MCF 10A (cell line): ENCODE measurements around the gene ZBTB18. TPM values are rescaled to one million over a fixed set of nuclear protein-coding genes. Genes with fewer than 3 reads are reported as not detected.

Experiments
- BruUV-seq: library from RNA; stranded (reverse); fragments of 400-500 nt; replicated peaks from 2 replicates; lab custom pipeline; 2021; lab: Mats Ljungman, UMichigan
- CTCF ChIA-PET: fragments of 300-600 bp; sonication (Branson Sonifier 250); formaldehyde crosslinking; extraction: SDS; loops from one replicate; lab custom pipeline; 2021; ENCODE audit warnings: antibody characterized with exemption, inconsistent platforms; lab: Yijun Ruan, JAX
- POLR2A ChIA-PET: fragments of 300-600, 350-650 bp; sonication (Branson Sonifier 250); formaldehyde crosslinking; extraction: SDS; loops from one replicate; lab custom pipeline; 2020; ENCODE audit warnings: antibody characterized with exemption, inconsistent platforms; lab: Yijun Ruan, JAX
- DNase-seq: peaks from one replicate; pipeline ENCODE4 v3.0.0-alpha.2; 2018; ENCODE audit not compliant: unreplicated experiment
- H3K27ac Mint-ChIP-seq: one replicate; pipeline ENCODE4 v1.8.0; 2022; ENCODE audit warnings: mild to moderate bottlenecking, low read depth, mixed read lengths; ENCODE audit not compliant: unreplicated experiment
- H3K27me3 Mint-ChIP-seq: one replicate; pipeline ENCODE4 v1.8.0; 2022; ENCODE audit warnings: mixed read lengths; ENCODE audit not compliant: insufficient read depth, unreplicated experiment
- H3K36me3 Mint-ChIP-seq: one replicate; pipeline ENCODE4 v1.8.0; 2022; ENCODE audit warnings: mild to moderate bottlenecking, moderate library complexity, mixed read lengths; ENCODE audit not compliant: insufficient read depth, unreplicated experiment
- H3K4me1 Mint-ChIP-seq: one replicate; pipeline ENCODE4 v1.8.0; 2022; ENCODE audit warnings: mixed read lengths; ENCODE audit not compliant: insufficient read depth, unreplicated experiment
- H3K4me3 Mint-ChIP-seq: one replicate; pipeline ENCODE4 v1.8.0; 2022; ENCODE audit warnings: mild to moderate bottlenecking, moderate library complexity, mixed read lengths; ENCODE audit not compliant: unreplicated experiment
- H3K9me3 Mint-ChIP-seq: one replicate; pipeline ENCODE4 v1.8.0; 2022; ENCODE audit warnings: mixed read lengths; ENCODE audit not compliant: unreplicated experiment
- intact Hi-C: fragments of 100-400 bp; cut with micrococcal nuclease; formaldehyde crosslinking; loops from 2 replicates; pipeline ENCODE4 v1.14.1; 2022
- total RNA-seq: library from RNA; stranded (reverse); gene quantifications from 2 replicates; pipeline ENCODE4 v1.2.3, GENCODE V29; 2022
- TF ChIP-seq, protein P1 (sequence below): fragments of 200-600 bp; IDR thresholded peaks from one replicate; pipeline ENCODE4 v1.8.0; 2022; ENCODE audit warnings: antibody characterized with exemption, mild to moderate bottlenecking; ENCODE audit not compliant: unreplicated experiment

The ZBTB18 gene
- total RNA-seq, 1 experiment from 2014 or later: 16.5 TPM

DNA sequence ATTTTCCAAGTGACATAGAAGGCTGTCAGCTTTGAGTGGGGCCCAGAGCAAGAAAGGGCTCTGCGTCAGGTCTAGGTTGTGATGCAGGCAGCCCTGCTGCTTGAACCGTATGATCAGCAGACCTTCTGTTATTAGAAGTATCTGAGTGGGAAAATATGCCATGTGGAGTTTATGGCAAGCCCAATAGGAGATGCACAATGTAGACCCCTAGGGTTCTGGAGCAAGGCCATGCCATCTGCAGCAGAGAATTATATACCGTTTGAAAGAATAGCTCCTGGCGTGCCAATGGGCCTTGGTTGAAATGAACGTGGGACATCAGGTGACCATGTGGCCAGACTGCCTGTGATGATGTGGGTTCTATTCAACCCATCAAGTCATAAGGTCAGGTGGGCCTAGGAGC, 44.1 kb upstream of the ZBTB18 start:
- CTCF ChIA-PET: interaction anchor here (0.7 kb wide), 1 partner anchor 647 kb away, joined by 3 read pairs; no protein-coding TSS in a partner anchor
- BruUV-seq: no TSS peak
- H3K27ac Mint-ChIP-seq: no peak overlapping the region

GRCh38 chr1:244010191-244010590, 40.9 kb upstream of the ZBTB18 start:
- H3K27me3 Mint-ChIP-seq: peaks cover under 1% of the 10 kb centered on the region
- H3K9me3 Mint-ChIP-seq: no peaks in the 10 kb centered on the region
- TF ChIP-seq, protein P1, sequence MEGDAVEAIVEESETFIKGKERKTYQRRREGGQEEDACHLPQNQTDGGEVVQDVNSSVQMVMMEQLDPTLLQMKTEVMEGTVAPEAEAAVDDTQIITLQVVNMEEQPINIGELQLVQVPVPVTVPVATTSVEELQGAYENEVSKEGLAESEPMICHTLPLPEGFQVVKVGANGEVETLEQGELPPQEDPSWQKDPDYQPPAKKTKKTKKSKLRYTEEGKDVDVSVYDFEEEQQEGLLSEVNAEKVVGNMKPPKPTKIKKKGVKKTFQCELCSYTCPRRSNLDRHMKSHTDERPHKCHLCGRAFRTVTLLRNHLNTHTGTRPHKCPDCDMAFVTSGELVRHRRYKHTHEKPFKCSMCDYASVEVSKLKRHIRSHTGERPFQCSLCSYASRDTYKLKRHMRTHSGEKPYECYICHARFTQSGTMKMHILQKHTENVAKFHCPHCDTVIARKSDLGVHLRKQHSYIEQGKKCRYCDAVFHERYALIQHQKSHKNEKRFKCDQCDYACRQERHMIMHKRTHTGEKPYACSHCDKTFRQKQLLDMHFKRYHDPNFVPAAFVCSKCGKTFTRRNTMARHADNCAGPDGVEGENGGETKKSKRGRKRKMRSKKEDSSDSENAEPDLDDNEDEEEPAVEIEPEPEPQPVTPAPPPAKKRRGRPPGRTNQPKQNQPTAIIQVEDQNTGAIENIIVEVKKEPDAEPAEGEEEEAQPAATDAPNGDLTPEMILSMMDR: no peak
- H3K4me3 Mint-ChIP-seq: no peak overlapping the region
- POLR2A ChIA-PET: no interaction called here
- peak; percentile 82 for DNase-seq
- no peaks in the 10 kb centered on the region for H3K36me3 Mint-ChIP-seq
- no TSS peak for BruUV-seq
- no peak overlapping the region for H3K27ac Mint-ChIP-seq
- intact Hi-C loops: loop anchor here (5.0 kb wide), 2 partner anchors 37 to 158 kb away; partner anchors contain the start of gene AKT3
- H3K4me1 Mint-ChIP-seq: peaks cover 19% of the 10 kb centered on the region
- CTCF ChIA-PET: interaction anchor here (0.6 to 0.9 kb wide), 2 partner anchors 262 to 450 kb away, joined by 3 to 4 read pairs; no protein-coding TSS in a partner anchor

More for the DNA sequence above, 44.1 kb upstream of the ZBTB18 start:
- TF ChIP-seq, protein P1: no peak
- Mint-ChIP-seq H3K36me3 (no peaks in the 10 kb centered on the region), H3K9me3 (no peaks in the 10 kb centered on the region), H3K27me3 (peaks cover 33% of the 10 kb centered on the region), H3K4me1 (peaks cover 10% of the 10 kb centered on the region), H3K4me3 (no peak overlapping the region)
- no peak for DNase-seq
- intact Hi-C loops: no loop called here
- POLR2A ChIA-PET: no interaction called here

DNA sequence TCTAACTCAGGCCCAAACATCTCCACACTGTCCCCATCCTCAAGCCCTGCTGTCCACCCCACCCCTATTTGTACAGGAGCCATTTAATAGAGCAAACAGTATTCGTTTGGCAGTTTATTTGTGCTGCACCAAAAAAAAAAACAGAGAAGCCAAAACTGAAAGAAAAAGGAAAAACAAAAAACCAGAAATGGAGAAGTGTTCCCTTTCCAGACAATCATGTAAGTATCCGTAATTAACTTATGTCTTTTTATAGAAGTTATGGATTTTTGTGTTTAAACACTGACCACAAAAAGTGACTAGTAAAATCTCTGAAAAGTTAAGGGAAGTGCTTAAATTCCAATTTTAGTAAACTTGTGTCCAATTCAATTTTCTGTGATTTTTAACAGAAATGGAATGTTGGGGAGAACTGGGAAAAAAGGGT, 40.4 kb upstream of the ZBTB18 start:
- Mint-ChIP-seq H3K36me3 (no peaks in the 10 kb centered on the region), H3K4me1 (peaks cover 19% of the 10 kb centered on the region), H3K4me3 (no peak overlapping the region), H3K27me3 (no peaks in the 10 kb centered on the region), H3K27ac (no peak overlapping the region), H3K9me3 (no peaks in the 10 kb centered on the region)
- CTCF ChIA-PET: no interaction called here
- POLR2A ChIA-PET: no interaction called here
- no peak for DNase-seq
- no TSS peak for BruUV-seq
- TF ChIP-seq, protein P1: no peak
- intact Hi-C loops: loop anchor here (5.0 kb wide), 2 partner anchors 37 to 158 kb away; partner anchors contain the start of gene AKT3

DNA sequence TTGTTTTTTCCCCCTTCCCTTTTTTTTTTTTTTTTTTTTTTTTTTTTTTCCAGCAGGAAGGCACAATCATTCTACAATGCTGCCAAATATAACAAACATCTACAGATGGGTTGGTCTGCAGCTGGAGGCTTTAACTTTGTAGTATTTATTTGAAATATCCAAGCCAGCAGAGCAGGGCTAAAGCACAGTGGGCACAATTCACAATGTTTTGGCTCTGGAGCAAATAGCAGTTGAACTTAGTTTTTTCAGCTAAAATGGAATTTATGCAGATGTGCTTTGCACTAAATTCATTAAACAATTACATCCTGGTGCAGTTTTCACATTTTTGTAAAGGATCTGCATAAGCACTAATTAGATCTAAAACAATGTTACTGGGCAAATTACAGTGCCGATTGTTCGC, 39.8 kb upstream of the ZBTB18 start:
- TF ChIP-seq, protein P1: no peak
- CTCF ChIA-PET: no interaction called here
- intact Hi-C loops: loop anchor here (5.0 kb wide), 2 partner anchors 36 to 159 kb away; partner anchors contain the start of gene AKT3
- POLR2A ChIA-PET: interaction anchor here (0.5 to 2.5 kb wide), 2 partner anchors 36 to 1857 kb away, joined by 3 to 8 read pairs; no protein-coding TSS in a partner anchor
- Mint-ChIP-seq H3K4me3 (no peak overlapping the region), H3K36me3 (no peaks in the 10 kb centered on the region), H3K4me1 (peaks cover 19% of the 10 kb centered on the region), H3K9me3 (no peaks in the 10 kb centered on the region), H3K27ac (no peak overlapping the region), H3K27me3 (no peaks in the 10 kb centered on the region)
- no TSS peak for BruUV-seq
- DNase-seq: no peak
